ENCODE measurements around the gene UBTD1.
"Not testable (repeated sequence)": the region's sequence is repeated elsewhere in the genome, so short reads cannot be mapped to it uniquely, and the experiment has no call there.

The UBTD1 gene

GRCh38 chr10:97563337-97563736 lies 64.6 kb downstream of the UBTD1 start:
- DNase-seq (ENCODE audit: low read depth): no peak

- DNase-seq (ENCODE audit: low read depth): no peak
Observed at GRCh38 chr10:97564776-97565175, 66.1 kb downstream of the UBTD1 start.

DNA sequence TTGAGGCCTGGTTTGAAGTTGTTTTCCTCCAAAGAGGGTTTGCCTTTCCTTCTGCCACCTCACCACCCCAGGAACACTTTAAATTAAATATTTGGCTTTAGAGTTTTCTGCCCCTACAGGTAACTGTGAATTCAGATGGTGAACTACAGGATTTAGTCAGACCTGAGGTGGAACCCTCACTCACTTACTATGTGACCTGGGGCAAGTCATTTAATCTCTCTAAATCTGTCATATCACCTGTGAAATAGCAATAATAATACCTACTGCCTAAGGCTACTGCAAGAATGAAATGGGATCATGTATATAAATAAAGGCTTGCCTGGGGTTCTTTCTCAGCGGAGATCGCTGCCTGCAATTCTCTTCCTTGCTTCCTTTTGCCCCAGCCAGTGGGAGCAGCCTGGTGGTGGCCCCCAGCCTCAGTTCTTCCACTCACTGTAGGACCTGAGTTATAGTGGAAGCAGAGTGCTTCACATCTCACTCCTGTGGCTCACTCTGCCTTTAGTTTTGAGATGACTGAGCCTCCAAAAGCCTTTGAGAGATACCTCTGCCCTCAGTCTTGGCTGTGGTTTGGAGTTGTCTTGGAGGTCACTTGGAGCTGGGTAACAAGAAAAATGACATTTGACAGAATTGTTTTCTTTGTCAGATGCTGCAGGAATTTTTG lies 67.7 kb downstream of the UBTD1 start:
- no peak for DNase-seq (ENCODE audit: low read depth)

DNA sequence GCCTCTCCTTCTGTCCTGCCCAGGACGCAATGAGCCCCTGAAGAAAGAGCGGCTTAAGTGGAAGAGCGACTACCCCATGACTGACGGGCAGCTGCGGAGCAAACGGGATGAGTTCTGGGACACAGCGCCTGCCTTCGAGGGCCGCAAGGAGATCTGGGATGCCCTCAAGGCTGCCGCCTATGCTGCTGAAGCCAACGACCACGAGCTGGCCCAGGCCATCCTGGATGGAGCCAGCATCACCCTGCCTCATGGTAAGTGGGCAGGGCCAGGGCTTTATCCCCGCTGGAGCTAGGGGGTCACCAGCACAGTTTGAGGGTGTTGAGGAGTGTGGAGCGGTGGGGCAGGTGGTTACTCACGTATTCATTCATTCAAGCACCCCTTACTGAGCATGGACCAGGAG lies 69.2 kb downstream of the UBTD1 start:
- no peak for DNase-seq (ENCODE audit: low read depth)

DNA sequence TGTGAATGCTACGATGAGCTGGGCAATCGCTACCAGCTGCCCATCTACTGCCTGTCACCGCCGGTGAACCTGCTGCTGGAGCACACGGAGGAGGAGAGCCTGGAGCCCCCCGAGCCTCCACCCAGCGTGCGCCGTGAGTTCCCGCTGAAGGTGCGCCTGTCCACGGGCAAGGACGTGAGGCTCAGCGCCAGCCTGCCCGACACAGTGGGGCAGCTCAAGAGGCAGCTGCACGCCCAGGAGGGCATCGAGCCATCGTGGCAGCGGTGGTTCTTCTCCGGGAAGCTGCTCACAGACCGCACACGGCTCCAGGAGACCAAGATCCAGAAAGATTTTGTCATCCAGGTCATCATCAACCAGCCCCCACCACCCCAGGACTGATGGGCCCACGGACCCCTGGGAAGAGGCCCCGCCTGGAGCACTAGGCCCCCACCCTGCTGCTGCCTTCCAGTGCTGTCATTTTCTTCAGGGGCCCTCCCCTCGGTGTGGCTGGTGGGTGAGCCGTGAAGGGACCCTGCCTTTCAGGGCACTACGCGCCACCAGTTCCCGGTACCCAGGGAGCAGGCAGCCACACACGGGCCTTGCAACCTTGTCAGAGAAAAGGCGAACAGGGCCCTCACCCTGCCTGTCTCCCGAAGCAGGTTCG lies 71.5 kb downstream of the UBTD1 start:
- DNase-seq (ENCODE audit: low read depth): no peak

DNA sequence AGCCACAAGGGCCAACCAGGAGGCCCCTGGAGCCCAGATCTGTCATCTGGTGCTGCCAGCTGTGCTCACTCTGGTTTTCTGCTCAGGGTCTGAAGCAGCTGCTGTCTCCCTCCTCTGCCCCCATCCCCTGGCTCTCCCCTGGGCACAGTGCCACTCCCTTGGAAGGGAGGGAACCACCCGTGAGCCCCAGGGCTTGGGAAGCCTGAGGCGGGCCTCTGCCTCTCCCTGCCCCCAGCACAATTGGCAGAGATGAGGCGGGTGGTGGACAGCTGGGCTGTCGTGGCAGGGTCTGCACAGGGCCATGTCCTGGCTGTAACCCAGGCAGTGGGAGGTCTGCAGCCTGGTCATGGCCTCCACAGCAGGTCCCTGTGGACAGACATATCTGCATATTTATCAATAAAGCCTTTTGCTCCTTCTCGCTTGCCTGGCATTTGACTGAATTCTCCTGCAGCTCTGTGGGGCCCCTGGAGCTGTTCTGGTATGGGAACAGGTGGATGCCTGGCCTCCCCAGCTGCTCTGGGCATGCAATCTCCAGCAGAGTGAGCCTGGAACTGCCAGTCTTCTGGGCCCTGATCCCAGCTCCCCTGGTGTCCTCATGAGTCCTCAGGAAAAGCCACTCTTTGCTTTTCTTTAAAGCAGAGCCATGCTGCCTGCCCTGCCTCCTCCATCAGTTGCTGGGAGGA lies 72.2 kb downstream of the UBTD1 start:
- DNase-seq (ENCODE audit: low read depth): no peak

DNA sequence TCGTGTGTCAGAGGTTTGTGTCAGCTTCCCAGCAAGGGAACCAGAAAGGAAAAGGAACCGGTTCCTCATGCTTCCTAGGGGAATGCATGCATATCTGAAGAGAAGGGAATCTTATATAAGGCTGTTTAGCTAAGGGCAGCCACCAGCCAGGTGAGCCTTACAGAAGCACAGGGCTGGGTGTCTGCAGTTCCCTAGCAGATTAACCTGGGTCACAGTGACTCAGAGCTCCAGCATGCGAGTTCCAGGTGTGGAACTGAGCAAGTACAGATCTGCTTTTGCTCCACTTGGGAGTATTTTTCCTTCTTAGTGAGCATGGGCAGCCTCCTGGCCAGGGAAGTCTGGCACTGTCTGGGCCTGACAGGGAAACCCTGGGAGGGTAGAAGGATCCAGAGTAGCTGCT lies 72.9 kb downstream of the UBTD1 start:
- DNase-seq (ENCODE audit: low read depth): no peak

GRCh38 chr10:97572214-97572989 lies 73.7 kb downstream of the UBTD1 start, which contains the start of gene ANKRD2:
TSS of gene ANKRD2 (plus strand) at chr10:97572779. CDS start at chr10:97572789, 10 bp downstream.
- DNase-seq (ENCODE audit: low read depth): peak; percentile 21

- DNase-seq (ENCODE audit: low read depth): no peak
Observed at GRCh38 chr10:97573021-97573420, 74.3 kb downstream of the UBTD1 start.

DNA sequence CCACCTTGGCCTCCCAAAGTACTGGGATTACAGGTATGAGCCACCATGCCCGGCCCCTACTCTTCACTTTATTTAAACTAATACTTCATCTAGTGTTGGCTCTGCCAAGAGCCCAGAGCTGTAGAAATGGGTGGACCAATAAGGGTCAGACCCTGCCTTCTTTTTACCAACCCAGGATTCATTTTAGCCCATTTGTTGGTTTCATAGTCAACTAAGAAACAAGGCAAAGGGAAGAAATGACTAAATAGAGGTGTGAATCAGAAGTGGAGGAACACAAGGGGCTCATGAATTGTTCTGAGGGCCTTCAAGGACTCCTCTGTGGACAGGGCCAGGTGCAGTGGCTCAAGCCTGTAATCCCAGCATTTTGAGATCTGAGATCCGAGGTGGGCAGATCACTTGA lies 74.9 kb downstream of the UBTD1 start:
- no peak for DNase-seq (ENCODE audit: low read depth)

GRCh38 chr10:97574374-97575126 lies 75.8 kb downstream of the UBTD1 start:
- no peak for DNase-seq (ENCODE audit: low read depth)

GRCh38 chr10:97575127-97575668 lies 76.5 kb downstream of the UBTD1 start:
- DNase-seq (ENCODE audit: low read depth): no peak

DNA sequence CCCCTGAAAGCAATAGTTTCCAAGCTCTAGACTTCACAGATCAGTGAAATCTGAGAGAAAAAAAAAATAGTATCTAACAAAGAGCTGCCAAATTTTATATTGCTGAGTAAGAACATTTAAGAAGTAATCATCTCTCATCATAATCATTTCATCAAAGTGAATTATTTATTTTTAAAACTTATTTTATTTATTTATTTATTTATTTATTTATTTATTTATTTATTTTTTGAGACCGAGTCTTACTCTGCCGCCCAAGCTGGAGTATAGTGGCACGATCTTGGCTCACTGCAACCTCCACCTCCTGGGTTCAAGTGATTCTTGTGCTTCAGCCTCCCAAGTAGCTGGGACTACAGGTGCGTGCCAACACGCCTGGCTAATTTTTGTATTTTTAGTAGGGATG lies 77.8 kb downstream of the UBTD1 start:
- not testable (repeated sequence) for DNase-seq (ENCODE audit: low read depth)

DNA sequence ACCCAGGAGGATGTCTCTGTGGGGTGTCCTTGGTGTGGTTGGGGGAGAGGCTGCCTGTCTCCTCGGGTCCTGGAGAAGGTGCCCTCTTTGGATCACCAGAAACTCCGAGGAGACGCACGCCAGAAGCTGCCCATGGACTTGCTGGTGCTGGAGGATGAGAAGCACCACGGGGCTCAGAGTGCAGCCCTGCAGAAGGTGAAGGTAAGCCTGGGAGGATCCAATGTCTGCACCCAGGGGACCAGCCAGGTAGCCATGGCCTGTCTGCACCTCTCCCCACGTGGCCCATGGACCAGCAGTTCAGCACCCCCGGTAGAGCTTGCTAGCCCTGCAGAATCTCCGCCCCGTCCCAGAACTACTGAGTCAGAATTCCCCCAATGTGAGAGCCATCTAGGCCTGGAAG lies 79.0 kb downstream of the UBTD1 start:
- no peak for DNase-seq (ENCODE audit: low read depth)

- DNase-seq (ENCODE audit: low read depth): no peak
Observed at GRCh38 chr10:97578171-97578844, 79.6 kb downstream of the UBTD1 start.

DNA sequence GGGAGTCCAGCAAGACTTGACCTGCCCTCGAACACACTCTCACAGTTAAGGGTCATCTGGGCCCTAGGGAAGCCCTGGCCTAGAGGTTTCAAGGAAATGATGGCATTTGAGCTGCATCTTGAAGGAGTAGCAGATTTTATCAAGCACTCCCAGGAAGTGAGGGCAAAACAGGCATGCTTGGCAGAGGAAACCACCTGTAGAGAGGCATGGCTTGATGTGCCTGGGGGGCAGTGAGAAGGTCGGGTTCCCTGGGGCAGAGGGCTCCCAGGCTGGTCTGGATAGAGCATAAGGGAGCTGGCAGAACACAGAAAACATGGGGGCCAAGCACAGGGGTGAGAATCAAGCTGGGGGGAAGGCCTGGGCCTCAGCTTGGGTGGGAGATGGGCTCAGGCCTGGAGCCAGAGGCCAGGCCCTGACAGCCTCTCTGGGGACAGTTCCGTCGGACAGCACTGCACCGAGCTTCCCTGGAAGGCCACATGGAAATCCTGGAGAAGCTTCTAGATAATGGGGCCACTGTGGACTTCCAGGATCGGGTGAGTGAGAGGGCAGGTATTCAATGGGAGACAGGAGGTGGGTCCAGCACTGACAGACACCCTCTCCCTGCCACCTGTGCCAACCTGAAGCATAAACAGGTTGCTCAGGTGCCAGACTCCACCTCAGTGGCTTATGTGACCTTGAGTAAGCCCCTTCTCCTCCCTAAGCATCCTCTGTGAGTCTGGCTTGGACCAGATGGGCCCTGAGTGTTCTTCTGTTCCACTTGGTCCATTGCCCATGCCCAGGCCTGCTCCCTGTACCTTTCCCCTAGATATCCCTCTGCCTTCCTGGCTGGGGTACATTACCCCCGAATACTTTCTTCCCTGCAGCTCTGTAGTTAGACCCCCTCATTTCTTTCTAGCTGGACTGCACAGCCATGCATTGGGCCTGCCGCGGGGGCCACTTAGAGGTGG lies 82.0 kb downstream of the UBTD1 start:
- no peak for DNase-seq (ENCODE audit: low read depth)

GRCh38 chr10:97582169-97582568 lies 83.4 kb downstream of the UBTD1 start:
- no peak for DNase-seq (ENCODE audit: low read depth)

GRCh38 chr10:97583476-97583875 lies 84.8 kb downstream of the UBTD1 start:
- no peak for DNase-seq (ENCODE audit: low read depth)

DNA sequence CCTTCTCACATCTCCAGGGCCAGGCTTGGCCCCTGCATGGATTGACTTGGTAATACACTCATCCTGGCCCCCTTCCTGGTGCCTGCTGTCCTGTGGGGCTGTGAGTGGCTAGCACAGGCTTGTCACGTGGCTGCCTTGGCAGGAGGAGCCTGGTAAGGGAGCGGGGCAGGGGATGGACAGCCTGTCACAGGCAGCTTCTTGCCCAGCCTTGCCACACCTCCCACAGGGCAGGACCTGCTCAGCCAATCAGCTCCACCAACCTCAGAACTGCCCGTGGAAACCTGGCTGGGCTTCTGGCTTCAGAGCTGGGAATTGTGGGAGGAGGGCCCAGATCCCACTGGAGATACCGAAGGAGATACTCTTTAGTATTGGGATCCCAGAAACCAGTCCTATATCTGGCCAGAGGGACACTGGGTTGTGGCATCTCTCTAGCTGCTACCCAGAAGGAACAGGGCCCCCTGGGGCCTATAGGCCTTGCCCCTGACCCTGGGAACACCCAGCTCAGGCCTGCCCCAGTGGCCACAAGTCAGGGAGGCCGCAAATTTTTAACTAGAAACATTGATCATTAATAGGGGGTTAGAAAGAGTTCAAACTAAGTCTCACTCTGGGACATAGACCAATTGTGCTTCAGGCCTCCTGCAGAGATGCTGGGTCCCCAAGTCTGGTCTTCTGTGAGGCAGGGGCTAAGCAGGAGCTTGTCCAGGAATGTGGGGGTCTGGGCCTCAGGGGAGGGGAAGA lies 85.5 kb downstream of the UBTD1 start, which contains the start of gene HOGA1:
Gene HOGA1, plus strand, starts transcription at position 330 of the 738 bp plus-strand sequence. Its CDS starts 315 bp downstream, at position 645.
- DNase-seq (ENCODE audit: low read depth): no peak
